Nephron progenitor cell (in vitro differentiated cells): Measurements from ENCODE around the gene SPON1.

Experiments used
- DNase-seq: peaks from one replicate; pipeline ENCODE4 v3.0.0; 2021
- H3K27ac Mint-ChIP-seq: 2 replicates; pipeline ENCODE4 v1.8.0; 2021; ENCODE audit warnings: mild to moderate bottlenecking, moderate library complexity, mixed read lengths
- H3K27me3 Mint-ChIP-seq: 2 replicates; pipeline ENCODE4 v1.8.0; 2021; ENCODE audit warnings: mild to moderate bottlenecking, low read depth, mixed read lengths; ENCODE audit not compliant: poor library complexity
- H3K36me3 Mint-ChIP-seq: 2 replicates; pipeline ENCODE4 v1.8.0; 2021; ENCODE audit warnings: low read depth, mixed read lengths
- H3K4me1 Mint-ChIP-seq: 2 replicates; pipeline ENCODE4 v1.8.0; 2021; ENCODE audit warnings: mixed read lengths
- H3K4me3 Mint-ChIP-seq: 2 replicates; pipeline ENCODE4 v1.8.0; 2021; ENCODE audit warnings: mild to moderate bottlenecking, moderate library complexity, mixed read lengths
- H3K9me3 Mint-ChIP-seq: 2 replicates; pipeline ENCODE4 v1.8.0; 2021; ENCODE audit warnings: mild to moderate bottlenecking, moderate library complexity, mixed read lengths
- CTCF ChIP-seq: fragments of 200-600 bp; sonication (generic); IDR thresholded peaks from 2 replicates; pipeline ENCODE4 v1.5.0; 2021; ENCODE audit warnings: antibody characterized with exemption

SPON1 gene

GRCh38 chr11:14054116-14055107, 91.9 kb downstream of the SPON1 start:
- peaks cover 5% of the 10 kb centered on the region for H3K9me3 Mint-ChIP-seq
- TF ChIP-seq CTCF, result no peak
- H3K36me3 Mint-ChIP-seq, result peaks cover 34% of the 10 kb centered on the region
- H3K27ac Mint-ChIP-seq, result no peak overlapping the region
- DNase-seq, result no peak
- H3K4me1 Mint-ChIP-seq, result no peaks in the 10 kb centered on the region
- no peak overlapping the region for H3K4me3 Mint-ChIP-seq
- H3K27me3 Mint-ChIP-seq, result peaks cover 15% of the 10 kb centered on the region

- TF ChIP-seq CTCF, result no peak
- H3K36me3 Mint-ChIP-seq, result peaks cover 30% of the 10 kb centered on the region
- H3K9me3 Mint-ChIP-seq, result peaks cover 5% of the 10 kb centered on the region
- H3K4me1 Mint-ChIP-seq, result no peaks in the 10 kb centered on the region
- H3K4me3 Mint-ChIP-seq, result no peak overlapping the region
- peaks cover 15% of the 10 kb centered on the region for H3K27me3 Mint-ChIP-seq
- no peak overlapping the region for H3K27ac Mint-ChIP-seq
- no peak for DNase-seq
These were observed 93.4 kb downstream of the SPON1 start for GRCh38 chr11:14055936-14056335.

GRCh38 chr11:14058061-14058460, 95.5 kb downstream of the SPON1 start:
- Mint-ChIP-seq H3K36me3 (peaks cover 15% of the 10 kb centered on the region), H3K9me3 (peaks cover 3% of the 10 kb centered on the region), H3K4me3 (no peak overlapping the region), H3K4me1 (no peaks in the 10 kb centered on the region), H3K27me3 (peaks cover 11% of the 10 kb centered on the region), H3K27ac (no peak overlapping the region)
- no peak for TF ChIP-seq CTCF
- no peak for DNase-seq

GRCh38 chr11:14059491-14059890, 97.0 kb downstream of the SPON1 start:
- Mint-ChIP-seq H3K4me3 (no peak overlapping the region), H3K36me3 (peaks cover 4% of the 10 kb centered on the region), H3K27ac (no peak overlapping the region), H3K9me3 (no peaks in the 10 kb centered on the region), H3K4me1 (no peaks in the 10 kb centered on the region), H3K27me3 (peaks cover 11% of the 10 kb centered on the region)
- DNase-seq, result no peak
- TF ChIP-seq CTCF, result no peak

GRCh38 chr11:14061721-14062120, 99.2 kb downstream of the SPON1 start:
- DNase-seq, result no peak
- no peaks in the 10 kb centered on the region for H3K4me1 Mint-ChIP-seq
- H3K27me3 Mint-ChIP-seq, result peaks cover 8% of the 10 kb centered on the region
- no peaks in the 10 kb centered on the region for H3K9me3 Mint-ChIP-seq
- no peak for TF ChIP-seq CTCF
- H3K36me3 Mint-ChIP-seq, result no peaks in the 10 kb centered on the region
- no peak overlapping the region for H3K27ac Mint-ChIP-seq
- no peak overlapping the region for H3K4me3 Mint-ChIP-seq

- Mint-ChIP-seq H3K36me3 (peaks cover 19% of the 10 kb centered on the region), H3K9me3 (no peaks in the 10 kb centered on the region), H3K4me1 (no peaks in the 10 kb centered on the region), H3K4me3 (no peak overlapping the region), H3K27me3 (no peaks in the 10 kb centered on the region), H3K27ac (peak overlapping the region; percentile 71)
- no peak for DNase-seq
- no peak for TF ChIP-seq CTCF
These were observed 102.6 kb downstream of the SPON1 start for GRCh38 chr11:14065141-14065540.
